Measurements from ENCODE around the gene FOXA1. TPM values are rescaled to one million over a fixed set of nuclear protein-coding genes. Genes with fewer than 3 reads are reported as not detected.

Gene FOXA1
- total RNA-seq, 1 donor from 2014 or later: not detected

DNA sequence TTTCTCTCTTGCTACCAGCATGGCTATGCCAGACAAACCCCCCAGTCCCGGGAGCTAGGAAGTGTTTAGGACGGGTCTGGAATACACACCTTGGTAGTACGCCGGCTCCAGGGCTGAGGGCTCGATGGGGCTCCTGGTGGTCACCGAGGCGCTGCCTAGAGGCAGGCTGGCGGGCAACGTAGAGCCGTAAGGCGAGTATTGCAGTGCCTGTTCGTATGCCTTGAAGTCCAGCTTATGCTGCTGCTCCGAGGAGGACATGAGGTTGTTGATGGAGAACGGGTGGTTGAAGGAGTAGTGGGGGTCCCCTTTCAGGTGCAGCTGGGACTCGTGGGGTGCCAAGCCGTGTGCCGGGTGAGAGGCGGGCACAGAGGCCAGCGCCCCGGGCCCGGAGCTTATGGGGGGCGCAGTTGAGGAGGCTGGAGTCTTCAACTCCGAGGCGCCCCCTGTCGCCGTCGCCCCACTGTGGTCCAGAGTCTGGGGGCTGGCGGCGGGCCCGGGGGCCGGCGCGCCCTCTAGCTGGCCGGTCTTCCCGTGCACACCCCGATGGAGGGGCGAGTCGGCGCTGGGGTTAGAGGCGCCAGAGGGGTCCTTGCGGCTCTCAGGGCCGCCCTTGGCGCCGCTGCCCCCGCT lies 3.6 kb downstream of the FOXA1 start:
- H3K27ac Mint-ChIP-seq (ENCODE audit: unreplicated experiment): no peak overlapping the region
- H3K36me3 Mint-ChIP-seq (ENCODE audit: low read depth): peaks cover 3% of the 10 kb centered on the region
- TF ChIP-seq, protein P1, sequence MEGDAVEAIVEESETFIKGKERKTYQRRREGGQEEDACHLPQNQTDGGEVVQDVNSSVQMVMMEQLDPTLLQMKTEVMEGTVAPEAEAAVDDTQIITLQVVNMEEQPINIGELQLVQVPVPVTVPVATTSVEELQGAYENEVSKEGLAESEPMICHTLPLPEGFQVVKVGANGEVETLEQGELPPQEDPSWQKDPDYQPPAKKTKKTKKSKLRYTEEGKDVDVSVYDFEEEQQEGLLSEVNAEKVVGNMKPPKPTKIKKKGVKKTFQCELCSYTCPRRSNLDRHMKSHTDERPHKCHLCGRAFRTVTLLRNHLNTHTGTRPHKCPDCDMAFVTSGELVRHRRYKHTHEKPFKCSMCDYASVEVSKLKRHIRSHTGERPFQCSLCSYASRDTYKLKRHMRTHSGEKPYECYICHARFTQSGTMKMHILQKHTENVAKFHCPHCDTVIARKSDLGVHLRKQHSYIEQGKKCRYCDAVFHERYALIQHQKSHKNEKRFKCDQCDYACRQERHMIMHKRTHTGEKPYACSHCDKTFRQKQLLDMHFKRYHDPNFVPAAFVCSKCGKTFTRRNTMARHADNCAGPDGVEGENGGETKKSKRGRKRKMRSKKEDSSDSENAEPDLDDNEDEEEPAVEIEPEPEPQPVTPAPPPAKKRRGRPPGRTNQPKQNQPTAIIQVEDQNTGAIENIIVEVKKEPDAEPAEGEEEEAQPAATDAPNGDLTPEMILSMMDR (IDR thresholded peaks at IDR 0.05): peak; percentile 43
- H3K27me3 Mint-ChIP-seq (ENCODE audit: low read depth): peaks cover 72% of the 10 kb centered on the region
- no peaks in the 10 kb centered on the region for H3K9me3 Mint-ChIP-seq (ENCODE audit: low read depth)
- peaks cover 25% of the 10 kb centered on the region for H3K4me1 Mint-ChIP-seq (ENCODE audit: low read depth)
- no peak overlapping the region for H3K4me3 Mint-ChIP-seq (ENCODE audit: unreplicated experiment)
- DNase-seq (ENCODE audit: low spot score): no peak

DNA sequence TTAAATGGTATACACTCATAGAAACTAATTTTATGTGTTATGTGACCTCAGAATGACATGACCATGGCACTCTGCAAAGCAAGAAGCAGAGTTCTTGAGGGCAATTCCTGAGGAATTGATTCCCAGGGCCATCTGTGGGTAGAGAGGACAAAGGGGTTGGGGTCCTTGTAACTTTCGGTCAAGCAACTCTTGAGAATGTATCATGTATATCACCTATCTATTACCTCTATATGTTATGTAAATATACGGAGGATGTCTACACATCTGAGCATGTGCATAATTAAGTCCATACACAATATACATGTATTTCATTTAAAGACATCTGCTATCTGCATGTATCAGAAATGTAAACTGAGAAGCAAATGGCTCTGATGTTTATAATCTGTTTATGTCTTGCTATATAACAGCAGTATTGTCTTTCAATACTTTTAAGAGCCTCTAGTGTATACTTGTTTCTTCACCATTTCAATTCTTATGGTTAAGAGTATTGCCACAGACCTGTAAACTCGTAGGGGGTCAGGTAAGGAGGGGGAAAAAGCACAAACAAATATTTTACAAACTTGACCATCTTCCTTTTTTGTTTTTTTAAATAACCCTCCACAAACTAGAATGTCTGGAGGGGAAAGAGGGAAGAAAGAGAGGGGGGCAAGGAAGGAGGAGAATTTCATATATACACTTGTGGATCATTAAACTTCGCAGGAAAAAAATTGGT lies 4.5 kb downstream of the FOXA1 start:
- Mint-ChIP-seq H3K4me1 (ENCODE audit: low read depth) (peaks cover 17% of the 10 kb centered on the region), H3K4me3 (ENCODE audit: unreplicated experiment) (no peak overlapping the region), H3K27ac (ENCODE audit: unreplicated experiment) (no peak overlapping the region), H3K9me3 (ENCODE audit: low read depth) (no peaks in the 10 kb centered on the region), H3K36me3 (ENCODE audit: low read depth) (peaks cover 3% of the 10 kb centered on the region), H3K27me3 (ENCODE audit: low read depth) (peaks cover 71% of the 10 kb centered on the region)
- no peak for DNase-seq (ENCODE audit: low spot score)
- TF ChIP-seq, protein P1 (IDR thresholded peaks at IDR 0.05): no peak

DNA sequence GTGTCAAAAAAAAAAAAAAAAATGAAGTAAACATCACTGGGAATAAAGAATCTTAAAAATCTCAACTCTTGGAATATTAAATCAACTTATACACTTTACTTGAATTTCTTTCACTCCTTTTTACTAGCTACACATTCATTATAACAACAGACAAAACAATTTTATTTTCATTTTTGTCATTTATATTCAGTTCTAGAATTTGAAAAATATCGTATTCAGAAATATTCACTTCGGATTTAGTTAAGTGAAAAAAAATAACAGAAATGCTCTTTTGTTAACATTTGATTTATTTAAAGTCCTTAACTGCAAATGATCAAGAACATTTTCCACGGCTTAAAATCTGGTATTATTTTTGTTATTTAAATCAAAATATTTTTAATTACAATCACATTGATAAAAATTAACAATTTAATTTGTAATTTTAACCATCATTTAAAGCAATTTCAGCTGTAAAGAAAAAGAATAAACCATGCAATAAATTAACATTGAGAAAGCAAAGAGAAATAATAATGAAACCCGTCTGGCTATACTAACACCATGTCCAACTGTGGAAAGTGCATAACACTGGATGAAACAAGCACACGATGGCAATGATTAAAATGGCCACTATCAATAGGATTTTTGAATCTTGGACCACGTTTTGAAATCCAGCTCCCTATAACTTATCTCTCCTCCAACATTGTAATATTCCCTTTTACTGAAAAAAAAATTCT lies 5.2 kb downstream of the FOXA1 start:
- H3K27me3 Mint-ChIP-seq (ENCODE audit: low read depth): peaks cover 77% of the 10 kb centered on the region
- H3K4me1 Mint-ChIP-seq (ENCODE audit: low read depth): peaks cover 16% of the 10 kb centered on the region
- no peak overlapping the region for H3K4me3 Mint-ChIP-seq (ENCODE audit: unreplicated experiment)
- peaks cover 3% of the 10 kb centered on the region for H3K36me3 Mint-ChIP-seq (ENCODE audit: low read depth)
- TF ChIP-seq, protein P1 (IDR thresholded peaks at IDR 0.05): no peak
- H3K27ac Mint-ChIP-seq (ENCODE audit: unreplicated experiment): no peak overlapping the region
- no peaks in the 10 kb centered on the region for H3K9me3 Mint-ChIP-seq (ENCODE audit: low read depth)
- no peak for DNase-seq (ENCODE audit: low spot score)

DNA sequence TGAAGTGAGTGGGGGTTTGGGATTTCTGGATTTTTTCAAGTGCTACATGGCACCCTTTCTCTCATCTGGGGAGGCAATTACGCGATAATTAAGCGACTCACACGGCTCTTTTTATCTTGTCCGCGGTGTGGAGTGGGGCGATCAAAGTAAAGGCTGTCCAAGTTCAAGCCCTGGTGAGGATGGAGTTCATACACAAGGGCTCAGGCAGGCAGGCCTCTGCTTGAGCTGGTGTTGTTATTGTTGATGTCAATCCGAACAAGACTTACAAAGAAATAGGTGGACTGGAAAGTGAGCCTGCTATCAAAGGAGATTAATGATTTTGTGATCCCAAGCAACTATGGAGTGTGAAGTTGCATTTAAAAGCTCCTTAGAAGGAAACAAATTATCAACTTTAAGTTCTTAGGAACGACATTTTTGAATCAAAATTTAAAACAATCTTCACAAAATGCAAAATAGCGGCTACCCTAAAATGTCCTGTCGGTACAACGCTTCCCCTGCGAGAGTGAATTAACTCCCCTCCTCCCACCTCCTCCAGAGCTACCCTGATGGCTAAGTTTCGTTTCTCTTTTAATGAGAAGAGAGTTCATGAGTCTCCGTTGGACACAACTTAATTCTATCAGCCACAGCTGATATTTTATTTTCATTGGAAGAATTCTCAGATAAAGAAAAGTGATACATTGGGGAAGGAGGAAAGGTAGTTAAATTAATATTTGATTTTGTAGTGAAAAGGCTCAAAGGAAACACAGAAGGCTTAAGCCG lies 5.9 kb downstream of the FOXA1 start:
- H3K27ac Mint-ChIP-seq (ENCODE audit: unreplicated experiment): no peak overlapping the region
- H3K27me3 Mint-ChIP-seq (ENCODE audit: low read depth): peaks cover 76% of the 10 kb centered on the region
- TF ChIP-seq, protein P1 (IDR thresholded peaks at IDR 0.05): no peak
- no peak overlapping the region for H3K4me3 Mint-ChIP-seq (ENCODE audit: unreplicated experiment)
- H3K4me1 Mint-ChIP-seq (ENCODE audit: low read depth): peaks cover 13% of the 10 kb centered on the region
- H3K9me3 Mint-ChIP-seq (ENCODE audit: low read depth): no peaks in the 10 kb centered on the region
- peaks cover 3% of the 10 kb centered on the region for H3K36me3 Mint-ChIP-seq (ENCODE audit: low read depth)
- no peak for DNase-seq (ENCODE audit: low spot score)

DNA sequence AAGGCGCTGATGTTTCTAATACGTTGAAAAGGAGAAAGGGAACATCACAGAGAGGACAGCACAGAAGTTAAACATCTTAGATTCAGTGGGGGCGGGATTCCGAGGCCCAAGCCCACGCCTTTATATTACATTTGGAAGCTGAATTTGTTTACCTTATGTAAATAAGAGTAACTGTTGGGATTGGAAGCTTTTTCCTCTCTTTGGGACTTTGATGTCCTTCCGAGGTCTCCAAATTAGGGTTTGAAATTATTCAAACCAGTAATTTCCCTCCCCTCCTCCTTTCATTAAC lies 6.4 kb downstream of the FOXA1 start:
- no peak for DNase-seq (ENCODE audit: low spot score)
- Mint-ChIP-seq H3K27ac (ENCODE audit: unreplicated experiment) (no peak overlapping the region), H3K4me1 (ENCODE audit: low read depth) (peaks cover 11% of the 10 kb centered on the region), H3K27me3 (ENCODE audit: low read depth) (peaks cover 72% of the 10 kb centered on the region), H3K9me3 (ENCODE audit: low read depth) (no peaks in the 10 kb centered on the region), H3K36me3 (ENCODE audit: low read depth) (peaks cover 3% of the 10 kb centered on the region), H3K4me3 (ENCODE audit: unreplicated experiment) (no peak overlapping the region)
- TF ChIP-seq, protein P1 (IDR thresholded peaks at IDR 0.05): no peak
